UCSD-AML1 (cell line): ENCODE measurements around the gene HSD17B1.
A peak's percentile ranks its signal among the peaks of the same experiment; 100 is the strongest.
"Not testable (repeated sequence)": the region's sequence is repeated elsewhere in the genome, so short reads cannot be mapped to it uniquely, and the experiment has no call there.

ENCODE experiments used
- DNase-seq: peaks from one replicate; lab custom pipeline; 2025; ENCODE audit not compliant: unreplicated experiment; lab: John Stamatoyannopoulos, UW

The HSD17B1 gene

DNA sequence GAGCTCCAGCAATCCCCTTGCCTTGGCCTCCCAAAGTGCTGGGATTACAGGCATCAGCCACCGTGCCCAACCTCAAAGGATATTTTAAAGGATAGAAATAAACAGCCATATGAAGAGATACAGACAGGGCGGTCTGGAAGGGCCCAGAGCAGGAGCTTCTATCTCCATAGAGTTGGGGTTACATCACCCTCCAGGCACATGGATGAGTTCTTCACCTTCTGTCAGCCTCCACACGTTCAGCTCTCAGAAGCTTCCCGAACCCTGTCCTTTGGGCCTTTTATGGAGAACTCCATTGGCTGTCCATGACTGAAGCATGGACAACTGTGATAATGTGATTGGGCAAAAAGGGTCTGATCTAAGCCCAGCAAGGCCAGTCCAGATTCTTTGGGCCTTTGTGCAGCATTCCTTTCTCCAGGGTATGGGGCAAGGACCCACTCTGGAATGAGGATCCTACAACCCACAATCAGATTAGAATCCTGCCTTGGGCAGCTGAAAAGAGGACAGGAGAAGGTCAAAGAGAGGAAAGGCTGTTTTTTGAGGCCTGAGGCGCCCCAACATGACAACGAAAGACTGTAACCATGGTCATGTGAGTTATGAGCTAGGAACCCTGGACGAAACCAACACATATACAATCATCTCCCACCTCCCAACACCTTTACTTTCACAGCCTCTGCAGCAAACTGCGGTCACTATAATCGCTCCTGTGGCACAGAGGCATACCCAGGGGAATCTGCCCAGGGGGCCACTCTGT, 6.8 kb upstream of the HSD17B1 start:
- not testable (repeated sequence) for DNase-seq

- no peak for DNase-seq
Observed at GRCh38 chr17:42547001-42547461, 5.7 kb upstream of the HSD17B1 start.

GRCh38 chr17:42547698-42548069, 5.0 kb upstream of the HSD17B1 start:
- DNase-seq: no peak

- DNase-seq: no peak
Observed at GRCh38 chr17:42548070-42548837, 4.5 kb upstream of the HSD17B1 start.

- DNase-seq: no peak
Observed at GRCh38 chr17:42548993-42549755, 3.5 kb upstream of the HSD17B1 start.

GRCh38 chr17:42553161-42553818, 567 bp downstream of the HSD17B1 start:
- DNase-seq: no peak

- no peak for DNase-seq
Observed at GRCh38 chr17:42553866-42554249, 1.1 kb downstream of the HSD17B1 start.

- DNase-seq: peak; percentile 89
Observed at GRCh38 chr17:42554250-42555121, 1.8 kb downstream of the HSD17B1 start.

DNA sequence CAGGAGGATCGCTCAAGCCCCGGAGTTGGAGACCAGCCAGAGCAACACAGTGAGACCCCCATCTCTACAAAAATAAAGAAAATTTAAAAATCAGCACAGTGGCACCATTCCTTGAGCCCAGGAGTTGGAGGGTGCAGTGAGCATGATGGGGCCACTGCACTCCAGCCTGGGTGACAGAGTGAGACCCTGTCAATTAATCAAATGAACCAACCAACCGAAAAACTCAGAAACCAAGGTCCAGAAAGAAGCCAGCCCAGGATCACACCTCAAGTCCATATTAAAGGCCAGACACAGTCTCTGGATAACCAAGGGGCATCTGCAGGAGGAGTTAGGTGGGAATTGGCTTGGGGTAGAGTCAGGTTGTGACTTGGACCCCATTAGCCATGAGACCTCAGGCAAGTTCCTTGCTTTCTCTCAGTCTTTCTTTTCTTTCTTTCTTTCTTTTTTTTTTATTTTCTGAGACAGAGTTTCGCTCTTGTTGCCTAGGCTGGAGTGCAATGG, 2.4 kb downstream of the HSD17B1 start:
- DNase-seq: no peak

- DNase-seq: peak; percentile 24
Observed at GRCh38 chr17:42555961-42556617, 3.4 kb downstream of the HSD17B1 start.

DNA sequence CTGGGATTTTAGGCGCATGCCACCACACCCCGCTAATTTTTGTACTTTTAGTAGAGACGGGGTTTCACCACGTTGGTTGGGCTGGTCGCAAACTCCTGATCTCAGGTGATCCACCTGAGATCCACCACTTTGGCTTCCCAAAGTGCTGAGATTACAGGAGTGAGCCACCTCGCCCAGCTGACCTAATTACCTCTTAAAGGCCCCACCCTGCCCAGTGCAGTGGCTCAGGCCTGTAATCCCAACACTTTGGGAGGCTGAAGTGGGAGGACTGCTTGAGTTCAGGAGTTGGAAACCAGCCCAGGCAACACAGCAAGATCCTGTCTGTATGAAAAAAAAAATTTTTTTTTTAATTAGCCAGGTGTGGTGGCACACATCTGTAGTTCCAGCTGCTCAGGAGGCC, 6.4 kb downstream of the HSD17B1 start:
- no peak for DNase-seq

DNA sequence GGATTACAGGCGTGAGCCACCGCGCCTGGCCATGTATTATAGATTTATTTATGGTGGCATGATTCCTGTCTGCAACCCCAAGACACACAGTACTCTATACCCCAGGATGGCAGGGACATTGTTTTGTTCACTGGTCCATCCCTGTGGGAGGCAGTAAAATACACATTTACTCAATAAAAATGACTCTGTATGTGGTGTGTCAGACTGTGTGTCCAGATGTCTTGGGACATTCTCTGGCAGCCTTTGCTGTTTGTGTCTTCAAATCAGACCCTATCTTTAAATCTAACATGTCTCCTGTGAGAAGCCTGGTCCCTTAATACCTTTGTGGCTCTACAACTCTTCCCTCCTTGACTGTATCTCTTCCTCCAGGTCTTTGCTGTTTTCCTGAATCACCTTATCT, 7.5 kb downstream of the HSD17B1 start:
- no peak for DNase-seq

- peak; percentile 92 for DNase-seq
Observed at GRCh38 chr17:42561897-42562387, 9.2 kb downstream of the HSD17B1 start, which contains the start of gene COASY. Gene COASY, plus strand, starts transcription at chr17:42562148. Its CDS starts 475 bp downstream, at chr17:42562623.

DNA sequence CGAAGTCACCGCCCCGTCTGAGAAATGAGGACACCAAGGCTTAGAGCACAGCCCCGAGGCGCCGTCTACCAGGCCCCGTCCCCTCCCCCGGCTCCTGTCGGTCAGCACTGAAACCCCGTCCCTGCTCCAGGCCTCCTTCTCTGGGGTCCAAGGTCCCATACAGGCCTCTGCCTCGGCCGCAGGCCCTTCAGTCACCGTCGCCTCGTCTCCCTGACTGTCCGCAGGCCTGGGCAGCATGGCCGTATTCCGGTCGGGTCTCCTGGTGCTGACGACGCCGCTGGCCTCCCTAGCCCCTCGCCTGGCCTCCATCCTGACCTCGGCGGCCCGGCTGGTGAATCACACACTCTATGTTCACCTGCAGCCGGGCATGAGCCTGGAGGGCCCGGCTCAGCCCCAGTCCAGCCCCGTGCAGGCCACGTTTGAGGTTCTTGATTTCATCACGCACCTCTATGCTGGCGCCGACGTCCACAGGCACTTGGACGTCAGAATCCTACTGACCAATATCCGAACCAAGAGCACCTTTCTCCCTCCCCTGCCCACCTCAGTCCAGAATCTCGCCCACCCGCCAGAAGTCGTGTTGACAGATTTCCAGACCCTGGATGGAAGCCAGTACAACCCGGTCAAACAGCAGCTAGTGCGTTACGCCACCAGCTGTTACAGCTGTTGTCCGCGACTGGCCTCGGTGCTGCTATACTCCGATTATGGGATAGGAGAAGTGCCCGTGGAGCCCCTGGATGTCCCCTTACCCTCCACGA, 9.8 kb downstream of the HSD17B1 start:
- DNase-seq: no peak

- no peak for DNase-seq
Observed at GRCh38 chr17:42563143-42563509, 10.4 kb downstream of the HSD17B1 start.

DNA sequence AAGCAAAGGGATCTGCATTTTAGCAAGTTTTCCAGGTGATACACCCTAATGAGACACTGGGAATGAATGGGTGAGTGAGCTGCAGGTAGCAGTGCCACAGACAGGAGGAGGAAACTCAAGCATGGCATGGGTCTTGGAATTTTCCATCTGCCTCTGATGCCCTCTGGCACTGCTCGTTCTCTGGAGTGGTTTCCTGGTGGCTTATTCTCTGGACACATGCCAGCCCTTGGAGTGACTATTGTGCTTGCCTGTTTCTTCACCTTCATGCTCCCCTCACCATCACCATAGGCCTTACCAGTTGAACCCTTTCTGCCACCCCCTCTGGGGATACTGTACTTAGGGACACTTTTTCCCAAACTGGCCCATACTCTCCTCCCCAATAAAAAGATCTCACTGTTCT, 10.8 kb downstream of the HSD17B1 start:
- DNase-seq: no peak

GRCh38 chr17:42563950-42564349, 11.2 kb downstream of the HSD17B1 start:
- DNase-seq: no peak

DNA sequence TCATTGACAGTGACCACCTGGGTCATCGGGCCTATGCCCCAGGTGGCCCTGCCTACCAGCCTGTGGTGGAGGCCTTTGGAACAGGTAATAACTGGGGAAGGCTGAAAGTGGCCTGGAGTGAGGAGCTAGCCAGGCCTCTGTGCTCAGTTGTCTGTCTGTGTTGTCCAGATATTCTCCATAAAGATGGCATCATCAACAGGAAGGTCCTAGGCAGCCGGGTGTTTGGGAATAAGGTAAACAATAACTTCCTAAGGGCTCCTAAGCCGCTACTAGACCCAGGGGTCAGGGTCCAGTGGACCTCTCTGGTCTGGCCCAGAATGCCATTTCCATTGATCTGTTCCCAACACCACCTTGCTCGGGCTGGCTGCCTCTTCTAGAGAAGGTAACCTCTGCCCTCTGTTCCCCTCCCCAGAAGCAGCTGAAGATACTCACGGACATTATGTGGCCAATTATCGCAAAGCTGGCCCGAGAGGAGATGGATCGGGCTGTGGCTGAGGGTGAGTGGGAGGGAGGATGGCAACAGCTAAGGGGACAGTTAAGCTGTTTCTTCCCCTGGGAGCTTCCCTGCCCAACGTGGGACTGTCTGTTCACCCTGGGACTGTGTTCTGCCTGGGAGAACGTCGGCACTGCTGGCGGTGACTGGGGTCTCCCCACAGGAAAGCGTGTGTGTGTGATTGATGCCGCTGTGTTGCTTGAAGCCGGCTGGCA, 12.2 kb downstream of the HSD17B1 start:
- no peak for DNase-seq
